HG03196 (cell line): ENCODE measurements around the gene TNFRSF12A.

Source experiments
- ATAC-seq: cut with Tn5 transposase; IDR thresholded peaks from one replicate; pipeline ENCODE4 v1.9.1; 2021; ENCODE audit not compliant: unreplicated experiment

Gene TNFRSF12A

DNA sequence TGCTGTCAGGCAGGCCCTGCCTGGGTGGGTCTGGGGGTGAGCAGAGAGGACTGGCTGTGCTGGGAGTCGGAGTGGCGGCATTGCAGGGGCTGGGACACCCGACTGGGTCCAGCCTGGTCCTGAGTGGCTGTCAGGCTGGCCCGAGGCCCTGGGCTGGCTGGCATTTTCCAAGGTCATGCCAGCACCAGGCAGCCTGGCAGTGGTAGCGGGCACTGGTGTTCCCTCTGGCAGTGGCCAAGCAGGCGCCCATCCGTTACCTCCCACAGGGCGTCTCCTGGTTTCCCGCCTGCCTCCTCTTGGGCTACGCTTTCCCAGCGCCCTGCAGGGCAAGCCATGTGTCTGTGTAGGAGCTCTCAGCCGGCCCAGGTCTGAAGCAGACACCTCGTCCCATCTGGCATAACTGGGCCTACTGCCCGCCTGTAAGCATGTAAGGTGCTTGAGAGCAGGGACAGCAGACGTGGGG, 34.2 kb upstream of the TNFRSF12A start:
- no peak for ATAC-seq

- no peak for ATAC-seq
Measured at GRCh38 chr16:2986623-2987188, 33.5 kb upstream of the TNFRSF12A start.

- no peak for ATAC-seq
Measured at GRCh38 chr16:2987286-2987685, 32.9 kb upstream of the TNFRSF12A start.

- ATAC-seq, result no peak
Measured at GRCh38 chr16:2987833-2988232, 32.3 kb upstream of the TNFRSF12A start.

- no peak for ATAC-seq
Measured at GRCh38 chr16:2988590-2989099, 31.5 kb upstream of the TNFRSF12A start.

DNA sequence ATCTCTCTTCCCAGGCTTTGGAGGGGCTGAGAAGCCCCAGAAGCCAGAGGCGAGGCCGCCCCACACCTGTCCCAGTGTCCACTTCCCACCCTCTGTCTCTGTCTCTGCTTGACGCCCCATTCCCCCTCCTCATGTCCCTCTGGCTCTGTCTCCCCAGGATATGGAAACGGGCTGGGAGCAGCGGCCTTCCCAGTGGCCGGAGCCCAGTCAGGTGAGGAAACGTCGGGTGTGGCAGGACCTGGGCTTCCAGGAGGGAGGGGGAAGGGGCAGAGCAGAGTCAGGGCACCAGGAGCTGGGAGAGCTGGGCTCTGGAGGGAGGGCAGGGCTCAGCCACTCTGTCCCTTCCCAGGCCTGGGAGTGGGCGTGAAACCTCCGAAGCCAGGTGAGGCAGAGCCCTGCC, 29.3 kb upstream of the TNFRSF12A start:
- ATAC-seq, result no peak

DNA sequence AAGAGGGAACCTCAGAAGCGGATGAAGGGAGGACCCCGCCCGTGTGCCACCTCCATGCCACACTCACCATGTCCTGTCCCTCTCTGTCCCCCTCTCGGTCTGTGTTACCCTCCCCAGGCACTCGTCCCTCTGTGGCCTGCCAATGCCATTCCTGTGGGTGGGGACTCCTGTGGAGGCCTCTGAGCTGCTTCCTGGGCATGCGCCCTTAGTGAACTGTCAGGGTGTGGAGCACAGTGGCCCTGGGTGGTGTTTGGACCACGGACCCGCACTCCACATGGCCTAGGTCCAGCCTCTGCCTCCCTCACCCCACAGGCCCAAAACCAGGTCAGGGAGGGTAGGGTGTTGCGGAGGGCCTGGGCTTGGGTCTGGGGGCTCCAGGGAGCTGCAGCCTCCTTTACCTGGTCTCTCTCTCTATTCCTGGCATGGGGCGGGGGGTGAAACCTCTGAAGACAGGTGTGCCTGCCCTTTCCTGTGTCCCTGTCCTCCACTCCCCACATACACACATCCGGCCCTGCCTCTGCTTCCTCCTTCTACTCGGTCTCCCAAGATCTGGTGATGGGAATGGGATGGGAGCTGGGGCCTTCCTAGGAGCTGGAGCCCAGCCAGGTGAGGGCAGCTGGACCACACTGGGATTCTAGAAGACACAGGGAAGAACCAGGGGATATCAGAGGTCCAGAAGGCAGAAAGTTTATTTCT, 28.5 kb upstream of the TNFRSF12A start:
- ATAC-seq, result no peak

GRCh38 chr16:2992383-2993081, 27.6 kb upstream of the TNFRSF12A start:
- no peak for ATAC-seq

GRCh38 chr16:2996298-2996697, 23.9 kb upstream of the TNFRSF12A start:
- no peak for ATAC-seq

DNA sequence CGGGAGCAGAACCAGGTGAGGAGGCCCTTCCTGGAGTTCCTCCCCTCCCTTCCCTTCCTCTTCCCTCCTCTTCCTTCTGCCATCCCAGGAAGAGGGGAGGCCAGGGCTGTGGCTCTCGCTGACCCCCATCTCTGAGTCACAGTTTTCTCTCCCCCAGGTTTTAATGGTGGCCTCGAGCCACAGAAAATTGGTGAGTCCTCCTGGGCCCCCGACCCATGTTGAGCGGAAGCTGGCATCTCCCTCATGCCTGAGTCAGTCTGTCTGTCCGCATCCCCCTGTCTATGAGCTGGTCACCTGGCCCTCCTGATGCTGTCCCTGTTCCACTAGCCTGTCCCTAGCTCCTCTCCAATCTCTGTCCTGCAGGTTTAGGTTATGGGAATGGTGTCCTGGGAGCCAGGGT, 20.2 kb upstream of the TNFRSF12A start:
- no peak for ATAC-seq

GRCh38 chr16:3000540-3000939, 19.6 kb upstream of the TNFRSF12A start:
- ATAC-seq, result no peak

DNA sequence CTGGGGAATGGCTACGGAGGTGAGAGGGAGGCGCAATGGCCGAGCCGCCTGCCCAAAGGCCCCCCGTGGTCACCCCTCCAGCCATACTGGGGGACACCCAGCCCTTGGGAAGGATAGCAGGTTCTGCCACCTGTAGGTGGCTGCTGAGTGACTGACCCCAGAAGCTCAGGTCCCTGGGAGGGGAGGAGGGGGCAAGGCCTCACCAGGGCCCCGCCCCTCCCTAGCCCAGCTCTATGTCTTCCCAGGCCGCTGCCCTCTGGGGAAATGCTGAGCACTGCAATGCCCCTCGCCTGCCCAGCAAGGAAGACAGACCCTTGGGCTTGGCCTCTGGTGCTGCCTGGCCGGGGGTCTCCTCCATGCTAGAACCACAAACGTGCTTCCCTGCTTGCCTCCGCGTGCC, 18.9 kb upstream of the TNFRSF12A start:
- ATAC-seq, result no peak

DNA sequence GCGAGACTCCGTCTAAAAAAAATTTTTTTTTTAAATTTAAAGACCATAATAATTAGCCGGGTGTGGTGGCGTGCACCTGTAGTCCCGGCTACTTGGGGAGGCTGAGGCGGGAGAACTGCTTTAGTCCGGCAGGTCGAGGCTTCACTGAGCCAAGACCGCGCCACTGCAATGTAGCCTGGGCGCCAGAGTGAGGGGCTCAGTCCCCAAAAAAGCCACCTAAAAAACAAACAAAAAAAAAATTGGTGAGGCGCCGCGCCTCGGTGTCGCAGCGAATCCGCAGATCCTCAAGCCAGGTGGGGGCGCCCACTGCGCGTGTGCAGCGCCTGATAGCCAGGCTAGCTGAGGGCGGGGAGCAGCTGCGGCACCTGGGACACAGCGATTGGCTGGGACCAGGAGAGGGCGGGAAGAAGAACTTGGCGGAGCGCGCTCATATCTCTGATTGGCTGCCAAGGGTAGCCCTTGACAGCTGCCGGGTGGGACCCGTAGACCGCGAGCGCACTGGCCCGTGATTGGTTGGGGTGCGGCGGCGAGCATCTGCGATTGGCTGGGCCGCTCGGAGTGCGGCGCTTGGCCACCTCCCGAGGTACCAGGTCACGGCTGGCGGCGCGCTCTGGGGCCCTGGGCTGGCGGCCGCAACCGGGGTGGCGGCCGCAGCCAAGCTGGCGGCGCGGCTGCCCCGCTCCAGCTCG, 16.4 kb upstream of the TNFRSF12A start:
- peak; percentile 87 for ATAC-seq

GRCh38 chr16:3004319-3004718, 15.8 kb upstream of the TNFRSF12A start:
- ATAC-seq, result peak; percentile 9

DNA sequence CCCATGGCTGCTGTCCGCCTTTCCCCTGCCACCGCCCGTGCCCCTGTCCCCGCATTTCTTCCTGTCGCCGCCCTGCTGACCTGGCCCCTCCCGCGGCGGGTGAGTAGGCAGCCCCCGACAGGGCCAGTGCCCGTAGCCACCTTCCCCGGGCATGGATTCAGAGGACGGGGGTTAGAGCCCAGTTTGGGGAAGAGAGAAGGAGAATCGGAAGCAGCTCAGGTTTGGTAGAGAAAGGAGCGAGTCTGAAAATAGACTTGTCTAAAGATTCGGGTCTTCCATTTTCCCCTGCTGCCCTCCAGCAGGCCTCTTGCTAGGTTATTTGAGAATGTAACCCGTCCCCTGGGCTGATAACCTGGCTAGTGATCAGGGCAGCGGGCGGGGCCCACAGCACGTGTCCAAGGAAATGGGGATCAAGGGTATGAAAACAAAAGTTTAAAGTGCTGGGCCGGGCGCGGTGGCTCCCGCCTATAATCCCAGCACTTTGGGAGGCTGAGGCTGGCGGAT, 15.3 kb upstream of the TNFRSF12A start:
- no peak for ATAC-seq

GRCh38 chr16:3007059-3007956, 12.9 kb upstream of the TNFRSF12A start:
- ATAC-seq, result no peak

- ATAC-seq, result no peak
Measured at GRCh38 chr16:3007957-3008689, 12.0 kb upstream of the TNFRSF12A start.

DNA sequence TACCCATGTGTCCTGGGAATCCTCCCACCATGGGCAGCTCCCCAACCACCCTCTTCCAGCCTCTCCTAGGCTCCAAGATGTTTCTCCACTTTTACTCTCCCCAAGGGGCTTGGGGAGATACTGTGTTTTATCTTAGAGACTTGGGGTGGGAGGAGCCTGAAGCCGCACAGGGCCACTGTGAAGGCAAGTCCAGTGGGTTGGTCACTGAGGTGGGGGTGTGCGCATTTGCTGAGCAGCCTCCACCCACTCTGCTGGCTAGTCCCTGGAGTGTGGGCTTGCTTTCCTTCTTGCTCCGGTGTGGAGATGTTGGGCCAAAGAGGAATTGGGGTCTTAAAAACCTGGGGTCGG, 11.5 kb upstream of the TNFRSF12A start:
- ATAC-seq, result no peak

DNA sequence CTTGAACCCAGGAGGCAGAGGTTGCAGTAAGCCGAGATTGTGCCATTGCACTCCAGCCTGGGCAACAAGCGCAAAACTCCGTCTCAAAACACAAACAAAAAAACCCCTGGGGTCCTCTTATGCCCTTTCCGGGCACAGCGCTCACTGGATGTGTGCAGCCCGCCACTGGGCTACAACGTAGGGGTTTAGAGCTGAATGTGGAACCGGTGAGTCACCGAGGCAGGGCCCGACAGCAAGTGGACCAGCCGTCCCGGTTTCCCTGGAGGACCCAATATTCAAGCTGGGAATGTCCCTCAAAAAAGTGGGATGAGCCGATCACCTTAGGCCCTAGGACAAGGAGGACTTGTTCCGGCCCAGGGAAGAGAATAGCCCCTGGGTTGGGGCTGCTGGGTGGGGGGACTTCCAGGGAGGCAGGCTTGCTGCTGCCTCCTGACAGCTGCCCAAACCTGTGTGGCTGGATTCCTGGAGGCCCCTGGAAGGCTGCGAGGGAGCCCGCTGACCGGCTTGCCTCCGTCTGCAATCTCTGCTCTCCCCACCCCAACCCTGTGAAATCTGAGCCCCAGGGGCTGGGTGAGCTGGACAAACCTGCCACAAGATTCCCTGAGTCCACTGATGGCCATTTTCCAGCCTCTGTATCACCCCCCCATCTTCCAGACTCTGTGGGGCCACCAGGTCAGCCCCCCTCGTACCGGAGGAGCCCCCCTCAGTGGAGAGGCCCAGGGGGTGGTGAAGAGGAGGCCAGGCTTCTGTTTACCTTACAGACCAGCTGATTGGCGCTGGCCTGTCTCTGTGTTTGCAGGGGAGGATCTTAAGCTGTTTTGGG, 10.4 kb upstream of the TNFRSF12A start:
- no peak for ATAC-seq
